Right cardiac atrium (tissue), 5 donors: ENCODE data around the gene C3orf38. TPM values are rescaled to one million over a fixed set of nuclear protein-coding genes. Genes with fewer than 3 reads are reported as not detected.
"Not testable (repeated sequence)": the region's sequence is repeated elsewhere in the genome, so short reads cannot be mapped to it uniquely, and the experiment has no call there.

Source experiments
- ATAC-seq, 2 donors: fragments of 200-7000 bp; cut with Tn5 transposase; one replicate each; pipeline versions ENCODE4 v1.8.0 to v1.9.1; 2020; ENCODE audit warnings: moderate library complexity in 2 of 2, mild to moderate bottlenecking in 1 of 2
- DNase-seq, 3 donors: peaks; one replicate each; pipeline ENCODE4 v3.0.0-alpha.2; 2020
- H3K27ac ChIP-seq: one replicate; pipeline ENCODE4 v1.5.1; 2013; ENCODE audit warnings: mild to moderate bottlenecking, low read length, control low read depth, moderate library complexity
- H3K27me3 ChIP-seq: one replicate; pipeline ENCODE4 v1.6.1; 2013; ENCODE audit not compliant: control insufficient read depth, insufficient read depth
- H3K4me1 ChIP-seq: one replicate; pipeline ENCODE4 v1.6.1; 2013; ENCODE audit warnings: low read length; ENCODE audit not compliant: control insufficient read depth, insufficient read depth
- H3K4me3 ChIP-seq: one replicate; pipeline ENCODE4 v1.5.1; 2013; ENCODE audit warnings: low read length, control low read depth
- H3K9me3 ChIP-seq: one replicate; pipeline ENCODE4 v1.6.1; 2013; ENCODE audit warnings: low read length; ENCODE audit not compliant: control insufficient read depth
- WGBS: extraction: QIAGEN DNeasy Blood & Tissue Kit; methylation state at CpG from one replicate; pipeline ENCODE4 v1.1.7; 2013; 5-methylcytosine and 5-hydroxymethylcytosine counted together
- intact Hi-C, 4 donors: fragments of 100-400 bp; cut with DNase I; formaldehyde crosslinking; loops; one replicate each; pipeline versions ENCODE4 v1.11.0 to v1.14.0; 2022 to 2023
- polyA plus RNA-seq: library from polyadenylated mRNA; stranded (reverse); fragments of 200-250 nt; gene quantifications from one replicate; pipeline ENCODE4 v1.2.3, GENCODE V29; 2013
- total RNA-seq, 4 donors: library from RNA; stranded (reverse); fragmentation: NEBNext Ultra II Directional; extraction: Animal tissue kit (Norgen Biotek cat#: 25700); gene quantifications; one replicate each; pipeline ENCODE4 v1.2.1, GENCODE V29; 2021
- donor health status: healthy with polysubstance abuse.
- donor health status: DM: no; HTN: yes; CAD: no.
- donor health status: DM: no; HTN: no; CAD: no.
- donor health status: DM: no; HTN: yes; CAD: no; lungs with severe emphysema.
- donor health status: DM: yes; HTN: yes; CAD: no.

C3orf38 gene
- total and polyA plus RNA-seq, 5 donors: 7.7 to 22.4 (median 18.6) TPM

DNA sequence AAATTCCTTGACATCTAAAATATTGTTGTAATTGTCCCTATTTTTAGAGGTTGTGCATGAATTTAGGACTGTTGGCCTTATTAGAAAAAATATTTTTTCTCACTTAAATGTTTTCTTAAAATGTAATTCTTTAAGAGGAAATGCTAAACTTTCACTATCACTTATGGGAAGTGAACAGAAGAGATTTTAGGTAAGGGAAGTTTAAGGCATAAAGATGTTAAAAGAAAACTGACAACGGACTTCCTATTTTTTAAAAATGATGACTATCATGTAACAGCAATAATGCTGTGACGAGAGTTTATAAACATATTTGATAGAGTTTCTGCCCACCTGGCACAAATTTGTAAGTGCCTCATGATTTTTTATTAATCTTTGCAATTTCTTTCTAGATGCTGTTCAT lies 3.1 kb downstream of the C3orf38 start:
- no peaks in the 10 kb centered on the region for H3K4me1 ChIP-seq
- ATAC-seq: no peak
- 75% methylated on average over 2 of the region's 2 CpGs for WGBS
- no peaks in the 10 kb centered on the region for H3K27me3 ChIP-seq
- H3K27ac ChIP-seq: no peak overlapping the region
- H3K9me3 ChIP-seq: no peaks in the 10 kb centered on the region
- intact Hi-C loops: loop anchor here in 1 of 4 donors (5.0 kb wide), 1 partner anchor 96 kb away; the partner anchor contains the start of genes CGGBP1 and ZNF654
- H3K4me3 ChIP-seq: no peak overlapping the region
- DNase-seq: no peak

DNA sequence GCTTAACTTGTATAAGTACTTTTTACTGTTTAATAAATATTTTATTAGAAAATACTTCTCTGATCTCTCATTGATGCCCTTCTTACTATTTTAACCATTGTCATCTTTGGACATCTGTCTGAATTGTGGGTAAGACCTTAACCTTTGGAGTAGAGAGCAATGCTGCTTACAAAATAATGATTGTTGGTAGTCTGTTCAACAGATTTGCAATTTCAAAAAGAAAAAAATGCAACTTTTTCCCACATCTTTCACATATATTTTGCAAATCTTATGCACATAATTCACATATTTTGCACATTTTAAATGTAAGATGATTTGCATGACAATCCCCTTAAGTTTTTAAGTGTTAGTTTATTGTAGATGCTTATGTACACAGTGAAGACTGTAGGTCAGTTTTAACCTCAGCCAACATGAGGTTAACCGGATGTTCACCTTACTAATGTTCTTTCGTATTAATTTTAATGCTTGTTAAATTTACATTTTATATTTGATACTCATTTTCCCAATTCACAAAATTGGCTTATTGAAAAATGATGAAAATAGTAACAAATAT lies 16.7 kb downstream of the C3orf38 start:
- intact Hi-C loops: no loop called here
- no peak for ATAC-seq
- DNase-seq: no peak
- H3K9me3 ChIP-seq: no peaks in the 10 kb centered on the region
- no peaks in the 10 kb centered on the region for H3K4me1 ChIP-seq
- H3K4me3 ChIP-seq: no peak overlapping the region
- no peak overlapping the region for H3K27ac ChIP-seq
- H3K27me3 ChIP-seq: no peaks in the 10 kb centered on the region
- 97% methylated on average over 2 of the region's 2 CpGs for WGBS

DNA sequence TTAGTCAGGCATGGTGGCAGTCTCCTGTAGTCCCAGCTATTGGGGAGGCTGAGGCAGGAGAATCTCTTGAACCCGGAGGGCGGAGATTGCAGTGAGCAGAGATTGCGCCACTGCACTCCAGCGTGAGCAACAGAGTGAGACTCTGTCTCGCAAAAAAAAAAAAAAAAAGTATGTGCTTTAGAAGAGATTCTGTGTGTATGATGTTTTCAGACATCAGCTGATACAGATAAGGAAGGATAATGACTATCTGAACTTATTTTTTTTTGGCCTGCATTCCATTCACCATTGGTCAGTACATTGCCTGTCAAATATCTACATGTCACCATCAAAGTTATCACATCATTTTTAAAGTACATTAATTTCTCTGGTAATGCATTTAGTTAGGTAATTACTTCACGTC lies 17.4 kb downstream of the C3orf38 start:
- ATAC-seq: no peak

DNA sequence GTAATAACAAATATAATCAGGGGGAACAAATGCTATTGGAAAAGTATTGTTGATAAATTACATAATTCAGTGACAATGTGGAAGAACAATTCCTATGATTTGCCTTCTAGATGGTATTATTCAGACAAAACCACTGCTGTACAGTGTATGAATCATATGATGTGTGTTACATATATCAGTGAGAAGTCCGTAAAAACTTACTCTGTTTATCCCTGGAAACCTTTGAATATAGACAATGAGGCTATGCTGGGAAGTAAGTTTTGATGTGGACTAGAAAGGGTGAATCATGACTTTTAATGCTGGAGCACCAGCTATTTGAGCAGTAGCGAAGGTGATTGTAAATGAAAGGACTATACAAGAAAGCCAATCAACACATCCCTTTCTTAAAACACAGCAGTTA lies 17.9 kb downstream of the C3orf38 start:
- Histone ChIP-seq H3K27ac (no peak overlapping the region), H3K27me3 (no peaks in the 10 kb centered on the region), H3K4me3 (no peak overlapping the region), H3K9me3 (no peaks in the 10 kb centered on the region), H3K4me1 (no peaks in the 10 kb centered on the region)
- 94% methylated on average over 2 of the region's 2 CpGs for WGBS
- DNase-seq (no peak), ATAC-seq (no peak)
- intact Hi-C loops: no loop called here

More for the DNA sequence above, 17.4 kb downstream of the C3orf38 start:
- H3K27me3 ChIP-seq: no peaks in the 10 kb centered on the region
- WGBS: 88% methylated on average over 6 of the region's 6 CpGs
- no peaks in the 10 kb centered on the region for H3K9me3 ChIP-seq
- H3K4me3 ChIP-seq: no peak overlapping the region
- no peaks in the 10 kb centered on the region for H3K4me1 ChIP-seq
- no peak overlapping the region for H3K27ac ChIP-seq
- no peak for DNase-seq
- intact Hi-C loops: no loop called here

DNA sequence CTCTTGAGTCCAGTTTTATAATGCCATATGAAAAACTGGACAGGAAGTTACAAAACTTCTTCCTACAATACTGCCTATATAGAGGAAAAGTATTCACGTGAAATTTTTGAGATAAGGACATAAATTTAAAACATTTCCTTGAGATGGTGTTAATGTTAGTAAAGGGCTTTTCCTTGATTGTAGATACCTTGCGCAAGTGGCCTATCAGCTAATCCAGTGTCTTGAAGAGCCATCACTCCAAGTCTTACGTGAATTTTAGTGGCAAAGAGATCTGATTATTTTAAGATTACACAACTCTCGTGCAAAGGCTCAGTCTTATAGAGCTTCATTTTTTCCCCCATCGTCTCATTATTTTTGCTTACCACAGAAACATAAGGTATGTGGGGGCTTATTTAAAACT lies 18.4 kb downstream of the C3orf38 start:
- H3K9me3 ChIP-seq: no peaks in the 10 kb centered on the region
- no peak overlapping the region for H3K27ac ChIP-seq
- 77% methylated on average over 5 of the region's 5 CpGs for WGBS
- H3K27me3 ChIP-seq: no peaks in the 10 kb centered on the region
- ATAC-seq (no peak), DNase-seq (no peak)
- intact Hi-C loops: no loop called here
- H3K4me1 ChIP-seq: no peaks in the 10 kb centered on the region
- no peak overlapping the region for H3K4me3 ChIP-seq

DNA sequence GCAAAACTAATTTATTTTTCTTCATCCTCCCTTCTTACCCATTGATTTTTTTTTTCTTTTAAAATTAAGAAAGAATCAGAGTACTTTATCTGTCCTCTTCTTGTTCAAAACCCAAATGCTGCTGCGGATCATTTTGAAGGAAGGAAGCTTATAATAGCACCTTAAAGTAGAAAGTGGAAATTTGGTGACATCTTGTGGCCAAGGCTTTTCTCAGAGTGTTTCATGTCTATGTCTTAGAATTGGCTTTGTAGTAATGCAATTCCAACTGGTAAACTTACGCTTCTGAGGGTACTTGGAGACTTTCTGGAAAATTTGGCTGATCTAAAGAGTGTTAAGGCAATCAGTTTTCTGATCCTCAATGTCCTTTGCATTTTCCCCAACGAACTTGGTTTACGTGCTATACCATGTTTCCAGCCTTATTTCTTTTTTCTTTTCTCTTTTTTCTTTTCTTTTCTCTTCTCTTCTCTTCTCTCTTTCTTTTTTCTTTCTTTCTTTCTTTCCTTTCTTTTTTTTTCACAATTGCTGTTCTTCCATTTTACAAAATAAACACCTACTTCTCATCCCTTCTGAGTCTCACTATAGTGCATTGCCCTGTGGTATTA lies 30.7 kb downstream of the C3orf38 start:
- H3K4me3 ChIP-seq: no peak overlapping the region
- H3K27me3 ChIP-seq: no peaks in the 10 kb centered on the region
- DNase-seq: no peak
- no peaks in the 10 kb centered on the region for H3K9me3 ChIP-seq
- WGBS: 56% methylated on average over 4 of the region's 4 CpGs
- H3K27ac ChIP-seq: no peak overlapping the region
- ATAC-seq: no peak
- intact Hi-C loops: no loop called here
- no peaks in the 10 kb centered on the region for H3K4me1 ChIP-seq

DNA sequence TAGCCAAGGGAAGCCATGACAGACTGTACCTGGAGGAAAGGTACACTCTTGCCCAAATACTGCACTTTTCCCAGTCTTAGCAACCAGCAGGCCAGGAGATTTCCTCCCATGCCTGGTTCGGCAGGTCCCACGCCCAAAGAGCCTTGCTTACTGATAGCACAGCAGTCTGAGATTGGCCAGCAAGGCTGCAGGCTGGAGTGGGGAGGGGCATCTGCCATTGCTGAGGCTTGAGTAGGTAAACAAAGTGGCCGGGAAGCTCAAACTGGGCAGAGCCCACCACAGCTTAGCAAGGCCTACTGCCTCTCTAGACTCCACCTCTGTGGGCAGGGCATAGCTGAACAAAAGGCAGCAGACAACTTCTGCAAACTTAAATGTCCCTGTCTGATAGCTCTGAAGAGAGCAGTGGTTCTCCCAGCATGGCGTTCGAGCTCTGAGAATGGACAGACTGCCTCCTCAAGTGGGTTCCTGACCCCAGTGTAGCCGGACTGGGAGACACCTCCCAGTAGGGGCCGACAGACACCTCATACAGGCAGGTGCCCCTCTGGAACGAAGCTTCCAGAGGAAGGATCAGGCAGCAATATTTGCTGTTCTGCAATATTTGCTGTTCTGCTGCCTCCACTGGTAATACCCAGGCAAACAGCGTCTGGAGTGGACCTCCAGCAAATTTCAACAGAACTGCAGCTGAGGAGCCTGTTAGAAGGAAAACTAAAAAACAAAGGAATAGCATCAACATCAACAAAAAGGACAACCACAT lies 32.6 kb downstream of the C3orf38 start:
- H3K9me3 ChIP-seq, H3K27ac ChIP-seq, ATAC-seq, H3K4me1 ChIP-seq, intact Hi-C loops, DNase-seq, H3K4me3 ChIP-seq, H3K27me3 ChIP-seq: not testable (repeated sequence)
- WGBS: 86% methylated on average over 9 of the region's 9 CpGs

DNA sequence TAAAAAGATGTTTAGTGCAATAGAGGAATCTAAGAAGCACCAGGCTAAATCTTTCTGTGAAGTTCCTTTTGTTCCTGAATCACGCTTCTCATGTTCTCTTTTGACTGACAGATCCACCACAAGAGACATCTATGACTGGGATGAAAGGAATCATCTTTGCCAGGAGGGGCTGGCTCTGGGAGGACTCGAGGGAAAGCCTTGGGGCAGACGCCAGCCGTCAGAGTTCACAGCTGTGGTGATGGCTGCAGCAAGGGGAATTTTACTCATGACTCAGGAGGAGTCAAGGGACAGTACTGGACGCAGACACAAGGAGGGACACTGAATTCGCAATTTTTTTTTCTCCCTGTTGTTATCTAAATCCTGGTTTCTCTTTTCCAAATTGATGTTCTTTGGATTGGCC lies 38.7 kb downstream of the C3orf38 start:
- DNase-seq (peak; percentile 39 to 65 (median 55)), ATAC-seq (peak; percentile 48 to 69)

DNA sequence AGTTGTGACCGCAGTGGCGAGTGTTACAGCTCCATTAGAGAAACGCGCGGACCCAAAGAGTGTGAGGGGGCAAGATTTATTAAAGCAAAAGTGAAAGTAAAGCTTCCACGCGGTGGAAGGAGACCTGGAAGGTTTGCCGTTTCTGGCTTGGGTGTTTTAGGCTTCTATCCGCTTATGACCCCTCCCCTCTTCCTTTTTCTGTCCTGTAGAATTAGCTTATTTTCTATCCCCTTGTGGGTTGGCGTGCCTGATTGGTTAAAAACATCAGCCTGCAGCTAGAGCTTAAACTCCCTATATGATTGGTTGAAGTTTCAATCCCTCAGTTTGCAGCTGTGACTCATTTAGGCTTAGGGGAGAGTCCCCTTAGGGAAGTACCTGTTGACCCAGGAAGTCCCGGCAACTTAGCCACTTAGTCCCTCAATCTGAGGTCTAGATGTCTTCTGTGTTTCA lies 39.6 kb downstream of the C3orf38 start:
- Histone ChIP-seq H3K27me3 (no peaks in the 10 kb centered on the region), H3K9me3 (no peaks in the 10 kb centered on the region), H3K4me1 (no peaks in the 10 kb centered on the region), H3K4me3 (no peak overlapping the region), H3K27ac (no peak overlapping the region)
- DNase-seq (no peak), ATAC-seq (no peak)
- whole genome bisulfite sequencing: 91% methylated on average over 11 of the region's 11 CpGs
- intact Hi-C loops: no loop called here

More for the DNA sequence above, 38.7 kb downstream of the C3orf38 start:
- H3K27ac ChIP-seq: no peak overlapping the region
- H3K9me3 ChIP-seq: no peaks in the 10 kb centered on the region
- no peaks in the 10 kb centered on the region for H3K4me1 ChIP-seq
- intact Hi-C loops: no loop called here
- no peaks in the 10 kb centered on the region for H3K27me3 ChIP-seq
- no peak overlapping the region for H3K4me3 ChIP-seq
- 55% methylated on average over 6 of the region's 6 CpGs for WGBS

DNA sequence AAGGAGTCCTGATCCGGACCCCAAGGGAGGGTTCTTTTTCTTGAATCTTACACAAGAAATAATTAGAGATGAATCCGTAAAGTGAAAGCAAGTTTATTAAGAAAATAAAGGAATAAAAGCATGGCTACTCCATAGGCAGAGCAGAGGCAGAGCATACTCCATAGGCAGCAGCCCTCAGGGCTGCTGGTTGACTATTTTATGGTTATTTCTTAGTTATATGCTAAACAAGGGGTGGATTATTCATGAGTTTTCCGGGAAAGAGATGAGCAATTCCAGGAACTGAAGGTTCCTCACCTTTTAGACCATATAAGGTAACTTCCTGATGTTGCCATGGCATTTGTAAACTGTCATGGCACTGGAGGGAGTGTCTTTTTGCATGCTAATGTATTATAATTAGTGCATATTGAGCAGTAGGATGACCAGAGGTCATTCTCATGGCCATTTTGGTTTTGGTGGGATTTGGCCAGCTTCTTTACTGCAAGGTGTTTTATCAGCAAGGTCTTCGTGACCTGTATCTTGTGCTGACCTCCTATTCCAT lies 42.2 kb downstream of the C3orf38 start:
- H3K27me3 ChIP-seq: no peaks in the 10 kb centered on the region
- no peak overlapping the region for H3K27ac ChIP-seq
- intact Hi-C loops: no loop called here
- H3K9me3 ChIP-seq: no peaks in the 10 kb centered on the region
- DNase-seq: no peak
- ATAC-seq: no peak
- H3K4me1 ChIP-seq: no peaks in the 10 kb centered on the region
- H3K4me3 ChIP-seq: no peak overlapping the region
- WGBS: 79% methylated on average over 4 of the region's 4 CpGs

DNA sequence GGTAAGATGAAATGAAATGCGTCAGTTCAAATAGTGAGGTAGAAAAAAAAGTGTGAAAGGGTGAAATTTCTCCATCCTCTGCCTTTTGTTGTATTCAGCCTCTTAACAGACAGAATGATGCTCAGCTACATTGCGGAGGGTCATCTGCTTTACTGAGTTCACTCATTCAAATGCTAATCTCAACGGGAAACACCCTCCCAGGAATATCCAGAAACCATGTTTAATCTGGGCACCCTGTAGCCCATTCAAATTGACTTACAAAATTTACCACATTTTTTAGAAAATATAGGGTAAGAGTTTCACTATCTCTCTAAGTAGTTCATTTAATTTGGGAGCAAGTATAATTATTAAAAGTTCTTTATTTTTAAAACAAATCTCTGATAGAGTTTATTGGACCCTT lies 42.9 kb downstream of the C3orf38 start:
- H3K27ac ChIP-seq: no peak overlapping the region
- ATAC-seq (no peak), DNase-seq (no peak)
- H3K27me3 ChIP-seq: no peaks in the 10 kb centered on the region
- intact Hi-C loops: no loop called here
- WGBS: 62% methylated on average over 3 of the region's 3 CpGs
- no peak overlapping the region for H3K4me3 ChIP-seq
- H3K9me3 ChIP-seq: no peaks in the 10 kb centered on the region
- no peaks in the 10 kb centered on the region for H3K4me1 ChIP-seq
